ENCODE measurements around the gene DHX34.
"Not testable (repeated sequence)": the region's sequence is repeated elsewhere in the genome, so short reads cannot be mapped to it uniquely, and the experiment has no call there.

Gene DHX34

DNA sequence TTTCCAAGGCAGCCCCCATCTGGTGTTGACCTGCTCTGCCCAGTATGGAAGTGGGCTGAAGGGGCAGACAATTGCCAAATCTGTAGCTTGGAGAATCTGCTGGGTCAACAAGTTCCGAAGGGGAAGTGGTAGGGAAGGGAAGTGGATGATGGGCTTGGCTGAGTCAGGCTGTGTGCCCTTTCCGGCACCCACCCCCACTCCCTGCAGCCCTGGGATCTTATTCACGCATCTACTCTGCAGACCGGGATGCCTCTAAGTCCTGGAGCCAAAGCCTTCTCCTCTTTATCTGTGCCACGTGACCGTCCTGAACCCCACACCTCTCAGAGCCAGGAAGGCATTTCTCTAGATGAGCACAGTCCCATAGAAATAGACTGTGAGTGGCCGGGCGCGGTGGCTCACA is 24.6 kb upstream of the DHX34 start:
- DNase-seq = no peak

DNA sequence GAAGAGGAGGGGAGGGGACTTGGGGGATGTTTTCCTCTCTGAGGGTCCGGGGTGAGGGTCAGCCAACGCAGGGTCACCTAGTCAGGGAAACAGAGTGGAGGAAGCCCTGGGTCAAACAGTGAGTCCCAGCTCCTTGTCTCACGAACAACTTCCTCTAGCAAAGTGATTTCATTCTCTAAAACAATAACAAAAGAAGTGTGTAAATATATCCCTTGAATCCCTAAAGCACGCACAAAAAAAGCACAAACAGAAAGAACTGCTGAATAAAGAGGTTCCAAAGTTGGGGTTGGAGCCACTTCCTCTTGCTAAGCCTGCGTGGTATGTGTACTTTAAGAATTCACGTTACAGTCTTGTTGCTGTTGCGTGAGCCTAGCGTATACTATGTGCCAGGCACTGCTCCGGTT is 18.6 kb upstream of the DHX34 start:
- no peak for DNase-seq

DNA sequence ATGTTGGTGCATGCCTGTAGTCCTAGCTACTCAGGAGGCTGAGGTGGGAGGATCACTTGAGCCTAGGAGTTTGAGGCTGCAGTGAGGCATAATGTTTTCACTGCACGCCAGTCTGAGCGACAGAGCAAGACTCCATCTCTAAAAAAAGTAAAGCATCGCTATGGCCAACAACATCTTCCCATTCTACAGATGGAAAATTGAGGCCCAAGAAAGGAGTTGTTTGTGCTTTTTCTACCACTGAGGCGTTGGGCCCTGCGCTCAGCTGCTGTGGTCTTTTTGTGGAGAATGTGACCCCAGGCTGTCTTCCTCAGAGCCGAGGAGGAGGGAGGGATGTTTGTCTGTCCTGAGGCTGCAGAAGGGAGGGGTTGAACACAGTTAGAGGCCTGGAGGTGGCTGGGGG is 17.6 kb upstream of the DHX34 start:
- no peak for DNase-seq

DNA sequence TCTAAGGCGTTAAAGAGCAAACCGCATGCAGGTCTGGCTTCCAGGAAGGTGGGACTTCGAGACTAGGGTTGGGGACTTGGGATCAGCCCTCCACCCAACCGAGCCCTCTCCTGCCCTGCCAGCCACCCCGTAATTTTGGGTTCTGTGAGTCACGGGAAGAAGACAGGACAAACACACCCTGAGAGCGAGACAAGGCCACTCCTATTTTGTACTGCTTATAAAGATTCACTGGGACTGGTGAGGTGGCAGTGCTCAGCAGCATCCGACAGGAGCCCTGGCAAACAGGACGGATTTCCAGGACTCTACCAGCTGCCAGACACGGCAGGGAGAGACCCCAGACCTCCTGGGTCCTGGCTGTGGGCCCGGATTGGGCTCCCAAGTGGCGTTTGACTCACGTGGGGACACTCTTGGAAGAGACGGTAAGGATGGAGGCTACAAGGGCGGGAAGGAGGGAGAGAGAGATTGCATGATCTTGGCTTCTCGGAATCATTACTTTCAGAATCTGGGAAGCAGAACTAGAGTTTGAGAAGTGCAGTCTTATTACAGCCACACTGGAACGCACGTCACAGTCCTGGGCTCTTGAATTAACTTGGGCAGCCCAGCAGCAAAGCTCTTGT is 17.1 kb upstream of the DHX34 start, which contains the start of gene C5AR2:
Gene C5AR2, plus strand, starts transcription at position 245 of the 617 bp plus-strand sequence. CDS start 8,625 bp downstream, outside the sequence.
- no peak for DNase-seq

DNA sequence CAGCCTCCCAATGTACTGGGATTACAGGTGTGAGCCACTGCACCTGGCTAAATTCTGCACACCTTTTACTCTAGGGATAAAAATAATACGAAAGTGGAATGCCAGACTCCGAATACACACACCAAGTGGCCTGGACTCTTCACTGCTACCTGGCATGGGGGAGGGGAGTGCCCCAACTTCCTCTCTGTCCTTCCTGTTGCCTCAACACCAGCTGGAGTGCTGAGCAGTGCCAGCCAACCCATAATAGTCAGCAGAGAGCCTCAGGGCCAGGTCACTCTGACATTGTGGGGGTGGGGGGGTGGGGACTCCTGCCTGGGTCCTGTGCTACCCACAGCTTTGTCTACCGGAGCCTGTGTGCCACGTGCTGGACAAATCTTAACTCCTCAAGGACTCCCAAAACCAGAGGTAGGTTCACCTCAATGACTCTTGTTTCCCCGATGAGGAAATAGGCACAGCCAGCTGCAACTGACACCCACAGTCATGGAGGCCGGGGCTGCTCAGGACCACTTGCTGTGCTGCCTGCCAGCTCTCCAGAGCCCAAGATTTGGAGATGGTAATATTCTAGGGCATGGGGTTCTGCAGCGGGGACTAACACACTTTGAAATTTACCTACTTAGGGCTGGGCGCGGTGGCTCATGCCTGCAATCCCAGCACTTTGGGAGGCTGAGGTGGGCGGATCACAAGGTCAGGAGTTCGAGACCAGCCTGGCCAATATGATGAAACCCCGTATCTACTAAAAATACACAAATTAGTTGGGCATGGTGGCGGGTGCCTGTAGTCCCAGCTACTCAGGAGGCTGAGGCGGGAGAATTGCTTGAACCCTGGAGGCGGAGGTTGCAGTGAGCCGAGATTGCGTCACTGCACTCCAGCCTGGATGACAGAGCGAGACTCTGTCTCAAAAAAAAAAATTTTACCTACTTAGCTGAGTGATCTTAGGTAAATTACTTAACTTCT is 12.1 kb upstream of the DHX34 start:
- not testable (repeated sequence) for DNase-seq

DNA sequence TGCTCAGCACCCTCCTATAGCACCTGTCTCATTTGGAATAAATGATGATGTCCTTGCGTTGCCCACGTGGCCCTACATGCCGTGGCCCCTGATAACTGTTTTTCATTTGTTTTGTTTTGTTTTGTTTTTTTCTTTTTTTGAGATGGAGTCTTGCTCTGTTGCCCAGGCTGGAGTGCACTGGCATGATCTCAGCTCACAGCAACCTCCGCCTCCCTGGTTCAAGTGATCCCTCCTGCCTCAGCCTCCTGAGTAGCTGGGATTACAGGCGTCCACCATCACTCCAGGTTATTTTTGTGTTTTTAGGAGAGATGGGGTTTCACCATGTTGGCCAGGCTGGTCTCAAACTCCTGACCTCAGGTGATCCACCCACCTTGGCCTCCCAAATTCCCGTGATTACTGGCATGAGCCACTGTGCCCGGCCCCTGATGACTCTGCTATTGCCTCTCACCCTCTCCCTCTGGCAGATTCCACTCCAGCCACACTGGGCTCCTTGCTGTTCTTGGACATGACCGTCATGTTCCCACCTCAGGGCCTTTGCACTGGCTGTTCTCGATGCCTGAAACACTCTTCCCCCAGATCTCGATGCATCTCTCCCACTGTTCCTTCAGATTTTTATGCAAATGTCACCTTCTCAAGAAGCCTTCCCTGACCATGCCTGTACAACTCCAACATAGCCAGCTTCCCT is 9.8 kb upstream of the DHX34 start:
- DNase-seq = no peak

DNA sequence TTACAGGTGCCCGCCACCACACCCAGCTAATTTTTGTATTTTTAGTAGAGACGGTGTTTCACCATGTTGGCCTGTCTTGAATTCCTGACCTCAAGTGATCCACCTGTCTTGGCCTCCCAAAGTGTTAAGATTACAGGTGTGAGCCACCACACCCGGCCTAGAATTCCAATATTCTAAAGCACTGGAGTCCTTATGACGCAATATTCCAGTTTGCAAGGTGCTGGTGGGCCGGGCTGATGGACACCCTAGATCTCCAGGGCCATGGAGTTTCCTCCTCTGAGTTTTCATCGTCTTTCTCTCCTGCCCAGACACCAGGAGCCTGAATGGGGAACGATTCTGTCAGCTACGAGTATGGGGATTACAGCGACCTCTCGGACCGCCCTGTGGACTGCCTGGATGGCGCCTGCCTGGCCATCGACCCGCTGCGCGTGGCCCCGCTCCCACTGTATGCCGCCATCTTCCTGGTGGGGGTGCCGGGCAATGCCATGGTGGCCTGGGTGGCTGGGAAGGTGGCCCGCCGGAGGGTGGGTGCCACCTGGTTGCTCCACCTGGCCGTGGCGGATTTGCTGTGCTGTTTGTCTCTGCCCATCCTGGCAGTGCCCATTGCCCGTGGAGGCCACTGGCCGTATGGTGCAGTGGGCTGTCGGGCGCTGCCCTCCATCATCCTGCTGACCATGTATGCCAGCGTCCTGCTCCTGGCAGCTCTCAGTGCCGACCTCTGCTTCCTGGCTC is 8.5 kb upstream of the DHX34 start:
- no peak for DNase-seq

DNA sequence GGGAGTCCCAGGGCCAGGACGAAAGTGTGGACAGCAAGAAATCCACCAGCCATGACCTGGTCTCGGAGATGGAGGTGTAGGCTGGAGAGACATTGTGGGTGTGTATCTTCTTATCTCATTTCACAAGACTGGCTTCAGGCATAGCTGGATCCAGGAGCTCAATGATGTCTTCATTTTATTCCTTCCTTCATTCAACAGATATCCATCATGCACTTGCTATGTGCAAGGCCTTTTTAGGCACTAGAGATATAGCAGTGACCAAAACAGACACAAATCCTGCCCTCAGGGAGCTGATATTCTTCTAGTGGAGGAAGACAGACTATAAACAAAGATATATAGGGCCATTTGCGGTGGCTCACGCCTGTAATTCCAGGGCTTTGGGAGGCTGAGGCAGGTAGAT is 7.4 kb upstream of the DHX34 start:
- DNase-seq = no peak

DNA sequence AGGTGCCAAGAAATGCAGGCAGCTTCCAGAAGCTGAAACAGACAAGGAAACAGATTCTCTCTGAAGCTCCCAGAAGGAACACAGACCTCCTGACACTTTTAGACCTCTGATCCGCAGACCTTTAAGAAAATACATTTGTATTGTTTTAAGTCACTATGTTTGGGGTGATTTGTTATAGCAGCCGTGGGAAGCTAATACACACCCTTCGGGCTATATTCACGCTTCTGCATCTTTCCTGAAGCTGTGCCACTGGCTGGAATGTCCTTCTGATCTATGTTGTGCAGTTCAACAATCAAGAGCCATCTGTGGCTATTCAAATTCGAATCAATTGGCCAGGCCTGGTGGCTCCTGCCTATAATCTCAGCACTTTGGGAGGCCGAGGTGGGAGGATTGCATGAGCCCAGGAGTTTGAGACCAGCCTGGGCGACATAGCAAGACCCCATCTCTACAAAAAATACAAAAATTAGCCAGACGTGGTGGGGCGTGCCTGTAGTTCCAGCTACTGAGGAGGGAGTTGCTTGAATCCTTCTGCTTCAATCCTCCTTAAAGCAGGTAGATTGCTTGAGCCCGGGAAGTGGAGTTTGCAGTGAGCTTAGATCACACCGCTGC is 5.8 kb upstream of the DHX34 start:
- no peak for DNase-seq

DNA sequence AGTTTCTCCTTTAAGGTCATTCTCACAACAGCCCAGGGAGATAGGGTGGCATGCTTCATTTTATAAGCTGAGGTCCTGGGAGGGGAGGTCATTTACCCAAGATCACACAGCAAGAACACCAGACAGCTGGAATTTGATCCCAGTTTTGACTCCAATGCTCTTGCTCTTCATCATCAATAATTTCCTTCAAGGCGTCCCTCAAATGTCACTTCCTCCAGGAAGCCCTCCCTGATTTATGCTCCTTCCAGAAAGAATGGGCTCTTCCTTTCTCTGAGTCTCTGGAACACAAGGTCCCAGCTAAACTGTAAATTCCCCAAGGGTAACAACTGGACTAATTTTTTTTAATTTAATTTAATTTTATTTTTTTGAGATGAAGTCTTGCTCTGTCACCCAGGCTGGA is 4.7 kb upstream of the DHX34 start:
- DNase-seq = no peak

DNA sequence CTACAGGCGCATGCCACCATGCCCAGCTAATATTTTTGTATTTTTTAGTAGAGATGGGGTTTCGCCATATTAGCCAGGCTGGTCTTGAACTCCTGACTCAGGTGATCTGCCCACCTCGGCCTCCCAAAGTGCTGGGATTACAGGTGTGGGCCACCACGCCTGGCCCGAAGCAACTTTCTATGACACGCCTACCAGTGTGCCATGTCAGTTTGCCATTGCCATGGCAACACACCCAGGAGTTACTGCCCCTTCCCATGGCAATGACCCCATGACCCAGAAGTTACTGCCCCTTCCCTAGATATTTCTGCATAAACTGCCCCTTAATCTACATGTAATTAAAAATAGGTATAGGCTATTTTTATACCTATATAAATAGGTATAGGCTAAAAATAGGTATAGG is 3.1 kb upstream of the DHX34 start:
- DNase-seq = not testable (repeated sequence)

DNA sequence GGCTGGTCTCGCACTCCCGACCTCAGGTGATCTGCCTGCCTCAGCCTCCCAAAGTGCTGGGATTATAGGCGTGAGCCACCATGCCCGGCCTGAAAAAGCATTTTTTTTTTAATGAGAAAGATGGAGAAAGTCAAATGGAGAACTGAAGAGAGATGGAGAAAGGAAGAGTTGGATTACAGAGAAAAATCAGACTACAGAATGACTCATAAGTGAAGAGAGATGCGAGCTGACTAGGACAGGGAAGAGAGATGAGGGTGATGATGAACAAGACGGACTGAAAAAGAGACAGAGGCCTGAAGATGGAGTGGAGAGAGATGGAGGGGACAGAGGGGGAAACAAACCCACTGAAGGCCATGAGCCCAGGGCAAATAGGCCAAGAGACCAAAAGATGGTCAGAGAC is 1.5 kb downstream of the DHX34 start:
- no peak for DNase-seq

DNA sequence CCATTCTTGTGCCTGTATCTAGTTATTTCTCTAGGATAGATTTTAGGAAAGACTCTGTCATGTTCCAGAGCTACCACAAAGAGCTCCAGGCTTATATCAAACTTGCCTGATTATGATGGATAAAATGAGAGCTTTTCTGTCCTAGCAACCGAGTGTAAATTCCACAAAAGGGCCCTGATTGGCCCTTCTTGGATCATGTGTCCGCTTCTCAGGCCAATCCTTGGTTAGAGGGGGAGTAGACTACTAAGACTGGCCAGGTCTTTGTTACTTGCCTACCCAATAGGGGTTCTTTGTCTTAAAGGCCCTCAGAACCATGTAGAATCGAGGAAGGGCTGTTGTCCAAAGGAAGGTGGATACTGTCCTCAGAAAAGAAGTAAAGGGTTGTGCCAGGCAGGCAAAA is 2.4 kb downstream of the DHX34 start:
- DNase-seq = no peak

DNA sequence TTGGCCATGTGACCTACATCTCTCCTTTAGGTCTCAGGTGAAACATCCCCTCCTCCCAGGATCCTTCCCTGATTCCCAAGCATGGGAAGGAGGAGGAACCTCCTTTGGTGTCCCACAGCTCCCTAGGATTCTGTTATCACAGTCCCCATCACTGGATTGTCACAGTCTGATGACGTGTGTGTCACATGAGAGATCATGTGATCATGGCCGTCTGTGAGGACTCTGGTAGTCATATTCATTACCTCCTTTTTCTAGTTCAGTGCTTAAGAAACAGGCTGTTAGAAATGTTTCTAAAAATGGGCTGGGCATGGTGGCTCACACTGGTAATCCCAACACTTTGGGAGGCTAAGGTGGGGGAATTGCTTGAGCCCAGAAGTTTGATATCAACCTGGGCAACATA is 3.0 kb downstream of the DHX34 start:
- no peak for DNase-seq

DNA sequence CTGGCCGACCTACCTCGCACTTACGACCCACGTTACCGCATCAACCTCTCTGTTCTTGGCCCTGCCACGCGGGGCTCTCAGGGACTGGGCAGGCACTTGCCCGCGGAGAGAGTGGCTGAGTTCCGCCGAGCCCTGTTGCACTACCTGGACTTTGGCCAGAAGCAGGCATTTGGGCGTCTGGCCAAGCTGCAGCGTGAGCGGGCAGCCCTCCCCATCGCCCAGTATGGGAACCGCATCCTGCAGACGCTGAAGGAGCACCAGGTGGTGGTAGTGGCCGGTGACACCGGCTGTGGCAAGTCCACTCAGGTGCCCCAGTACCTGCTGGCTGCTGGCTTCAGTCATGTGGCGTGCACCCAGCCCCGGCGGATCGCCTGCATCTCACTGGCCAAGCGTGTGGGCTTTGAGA is 4.2 kb downstream of the DHX34 start:
- no peak for DNase-seq

DNA sequence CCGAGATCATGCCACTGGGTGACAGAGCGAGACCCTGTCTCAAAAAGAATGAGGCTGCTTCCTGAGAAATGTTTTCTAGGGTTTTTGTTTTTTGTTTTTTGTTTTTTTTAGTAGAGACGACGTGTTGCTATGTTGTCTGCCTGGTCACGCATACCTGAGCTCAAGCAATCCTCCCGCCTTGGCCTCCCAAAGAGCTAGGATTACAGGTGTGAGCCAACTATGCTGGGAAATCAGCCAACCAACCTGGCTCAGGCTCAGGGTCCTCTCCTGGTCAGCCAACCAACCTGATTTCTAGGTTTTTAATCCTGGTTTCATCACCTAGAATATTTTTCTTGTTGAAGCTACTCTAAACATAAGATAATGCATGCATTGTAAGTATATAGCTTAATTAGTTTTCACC is 7.8 kb downstream of the DHX34 start:
- DNase-seq = no peak

DNA sequence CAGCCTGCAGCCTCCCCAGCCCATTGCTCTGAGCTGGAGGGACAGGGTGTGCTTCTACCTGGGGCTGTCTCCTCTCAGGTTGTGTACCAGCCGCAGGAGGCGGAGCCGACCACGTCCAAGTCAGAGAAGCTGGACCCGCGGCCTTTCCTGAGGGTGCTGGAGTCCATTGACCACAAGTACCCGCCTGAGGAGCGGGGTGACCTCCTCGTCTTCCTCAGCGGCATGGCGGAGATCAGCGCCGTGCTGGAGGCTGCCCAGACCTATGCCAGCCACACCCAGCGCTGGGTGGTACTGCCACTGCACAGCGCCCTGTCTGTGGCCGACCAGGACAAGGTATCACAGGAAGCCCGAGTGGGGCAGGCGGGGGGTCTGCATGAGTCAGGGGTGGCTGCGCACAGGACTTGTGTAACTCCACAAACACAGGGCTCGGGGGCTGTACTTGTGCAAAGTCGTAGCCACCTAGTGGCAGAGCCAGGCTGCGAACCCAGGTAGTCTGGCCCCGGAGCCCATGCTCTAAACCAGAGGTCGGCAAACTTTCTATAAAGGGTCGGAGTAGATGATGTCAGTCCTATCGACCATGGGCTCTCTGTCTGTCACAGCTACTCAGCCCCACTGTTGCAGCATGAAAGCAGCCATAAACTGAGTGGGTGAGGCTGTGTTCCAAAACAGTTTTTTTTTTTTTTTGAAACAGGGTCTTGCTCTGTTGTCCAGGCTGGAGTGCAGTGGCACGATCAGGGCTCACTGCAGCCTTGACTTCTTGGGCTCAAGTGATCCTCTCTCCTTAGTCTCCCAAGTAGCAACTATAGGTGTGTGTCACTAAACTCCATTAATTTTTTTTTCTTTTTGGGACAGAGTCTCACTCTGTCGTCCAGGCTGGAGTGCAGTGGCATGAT is 8.9 kb downstream of the DHX34 start:
- DNase-seq = no peak

DNA sequence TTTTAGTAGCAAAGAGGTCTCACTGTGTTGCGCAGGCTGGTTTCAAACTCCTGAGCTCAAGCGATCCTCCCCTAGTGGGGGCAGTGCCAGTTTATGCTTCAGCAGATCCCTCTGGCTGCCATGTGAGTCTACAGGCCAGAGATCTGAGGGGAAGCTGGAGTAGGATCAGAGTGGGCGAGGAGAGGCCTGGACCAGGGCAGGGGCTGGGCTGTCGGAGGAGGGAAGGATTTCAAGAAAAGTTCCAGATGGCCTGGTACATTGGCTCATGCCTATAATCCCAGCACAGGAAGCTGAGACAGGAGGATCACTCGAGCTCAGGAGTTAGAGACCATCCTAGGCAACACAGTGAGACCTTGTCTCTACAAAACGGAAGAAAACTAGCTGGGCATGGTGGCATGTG is 9.8 kb downstream of the DHX34 start:
- no peak for DNase-seq

DNA sequence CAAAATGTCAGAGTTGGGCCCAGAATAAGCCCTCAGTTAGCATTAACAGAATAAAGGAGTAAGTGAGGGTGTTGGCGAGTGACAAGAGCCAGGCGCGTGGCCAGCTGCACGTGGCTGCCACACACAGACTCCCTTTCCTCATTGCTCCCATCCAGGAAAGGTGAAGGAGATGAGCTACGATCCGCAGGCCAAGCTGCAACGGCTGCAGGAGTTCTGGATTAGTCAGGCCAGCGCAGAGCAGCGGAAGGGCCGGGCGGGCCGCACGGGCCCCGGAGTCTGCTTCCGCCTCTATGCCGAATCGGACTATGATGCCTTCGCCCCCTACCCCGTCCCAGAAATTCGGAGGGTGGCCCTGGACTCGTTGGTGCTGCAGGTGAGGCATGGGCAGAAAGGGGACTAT is 13.2 kb downstream of the DHX34 start:
- DNase-seq = no peak

DNA sequence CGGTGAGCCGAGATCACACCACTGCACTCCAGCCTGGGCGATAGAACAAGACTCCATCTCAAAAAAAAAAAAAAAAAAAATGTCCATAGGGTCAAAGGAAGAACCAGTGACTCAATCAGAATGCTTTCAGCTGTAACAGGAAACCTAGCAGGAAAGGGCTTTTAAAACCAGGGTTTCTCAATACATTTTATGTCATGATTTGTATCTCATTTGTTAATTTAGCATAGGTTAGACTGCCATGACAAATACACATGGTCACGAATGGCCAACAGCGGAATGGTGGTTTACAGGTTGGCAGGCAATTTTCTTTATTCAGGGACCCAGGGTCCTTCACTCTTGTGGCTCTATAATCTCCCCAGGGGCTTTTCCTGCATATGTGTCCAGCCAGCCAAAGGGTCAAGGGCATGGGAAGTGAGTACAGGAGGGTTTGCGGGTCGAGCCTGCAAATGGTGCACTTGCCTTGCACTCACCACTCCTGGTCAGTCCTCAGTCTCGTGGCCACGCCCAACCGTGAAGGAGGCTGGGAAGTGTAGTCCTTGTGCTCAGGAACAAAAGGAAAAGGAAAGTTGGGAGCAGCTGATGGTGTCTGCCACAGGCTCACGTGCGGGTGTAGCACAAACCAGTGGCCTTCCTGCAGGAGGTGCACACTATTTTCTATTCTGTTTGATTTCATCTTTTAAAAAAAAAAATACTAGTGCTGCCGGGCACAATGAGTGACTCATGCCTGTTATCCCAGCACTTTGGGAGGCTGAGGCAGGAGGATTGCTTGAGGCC is 14.8 kb downstream of the DHX34 start:
- DNase-seq = no peak

DNA sequence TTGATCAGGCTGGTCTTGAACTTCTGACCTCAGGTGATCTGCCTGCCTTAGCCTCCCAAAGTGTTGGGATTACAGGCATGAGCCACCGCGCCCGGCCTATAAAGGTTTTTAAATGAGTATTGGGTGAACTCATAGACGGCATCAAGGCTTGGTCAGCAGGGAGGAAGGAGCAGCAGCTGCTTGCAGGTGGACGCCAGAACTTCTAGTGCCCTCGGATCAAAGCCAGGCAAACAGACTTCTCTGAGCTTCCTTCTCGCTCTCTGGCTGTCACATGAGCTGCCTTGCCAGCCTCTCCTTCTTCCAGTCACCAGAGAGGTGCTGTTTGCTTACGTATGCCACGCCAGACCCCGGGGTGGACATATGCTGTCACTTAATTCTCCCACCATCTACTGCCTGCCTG is 16.3 kb downstream of the DHX34 start:
- not testable (repeated sequence) for DNase-seq
